ENCODE results near the gene NTNG2. TPM values are rescaled to one million over a fixed set of nuclear protein-coding genes. Genes with fewer than 3 reads are reported as not detected.
"Not testable (repeated sequence)": the region's sequence is repeated elsewhere in the genome, so short reads cannot be mapped to it uniquely, and the experiment has no call there.

The NTNG2 gene
- total RNA-seq, 1 donor from 2014 or later: 6.2 TPM

- no peak for DNase-seq (ENCODE audit: extremely low spot score, unreplicated experiment)
- Mint-ChIP-seq H3K4me1 (ENCODE audit: unreplicated experiment) (no peaks in the 10 kb centered on the region), H3K27ac (ENCODE audit: unreplicated experiment) (no peak overlapping the region), H3K36me3 (ENCODE audit: unreplicated experiment) (peaks cover 31% of the 10 kb centered on the region), H3K27me3 (ENCODE audit: unreplicated experiment) (no peaks in the 10 kb centered on the region), H3K4me3 (ENCODE audit: unreplicated experiment) (no peak overlapping the region), H3K9me3 (ENCODE audit: unreplicated experiment) (no peaks in the 10 kb centered on the region)
- TF ChIP-seq CTCF (IDR thresholded peaks at IDR 0.05): peak; percentile 92
Measured at GRCh38 chr9:132268725-132269352, 107.0 kb downstream of the NTNG2 start.

GRCh38 chr9:132269704-132270516, 108.1 kb downstream of the NTNG2 start:
- not testable (repeated sequence) for H3K4me1 Mint-ChIP-seq (ENCODE audit: unreplicated experiment); DNase-seq (ENCODE audit: extremely low spot score, unreplicated experiment); H3K4me3 Mint-ChIP-seq (ENCODE audit: unreplicated experiment); H3K27ac Mint-ChIP-seq (ENCODE audit: unreplicated experiment); H3K9me3 Mint-ChIP-seq (ENCODE audit: unreplicated experiment); H3K27me3 Mint-ChIP-seq (ENCODE audit: unreplicated experiment)
- peaks cover 31% of the 10 kb centered on the region for H3K36me3 Mint-ChIP-seq (ENCODE audit: unreplicated experiment)

- Mint-ChIP-seq H3K27ac (ENCODE audit: unreplicated experiment) (no peak overlapping the region), H3K9me3 (ENCODE audit: unreplicated experiment) (no peaks in the 10 kb centered on the region), H3K4me3 (ENCODE audit: unreplicated experiment) (no peak overlapping the region), H3K36me3 (ENCODE audit: unreplicated experiment) (peaks cover 64% of the 10 kb centered on the region), H3K27me3 (ENCODE audit: unreplicated experiment) (no peaks in the 10 kb centered on the region), H3K4me1 (ENCODE audit: unreplicated experiment) (no peaks in the 10 kb centered on the region)
- no peak for DNase-seq (ENCODE audit: extremely low spot score, unreplicated experiment)
- TF ChIP-seq CTCF (IDR thresholded peaks at IDR 0.05): no peak
Measured at GRCh38 chr9:132274861-132275260, 113.0 kb downstream of the NTNG2 start.

- Mint-ChIP-seq H3K4me3 (ENCODE audit: unreplicated experiment) (no peak overlapping the region), H3K9me3 (ENCODE audit: unreplicated experiment) (no peaks in the 10 kb centered on the region), H3K4me1 (ENCODE audit: unreplicated experiment) (no peaks in the 10 kb centered on the region), H3K36me3 (ENCODE audit: unreplicated experiment) (peaks cover 55% of the 10 kb centered on the region), H3K27me3 (ENCODE audit: unreplicated experiment) (no peaks in the 10 kb centered on the region), H3K27ac (ENCODE audit: unreplicated experiment) (no peak overlapping the region)
- TF ChIP-seq CTCF (IDR thresholded peaks at IDR 0.05): no peak
- DNase-seq (ENCODE audit: extremely low spot score, unreplicated experiment): no peak
Measured at GRCh38 chr9:132283165-132283564, 121.3 kb downstream of the NTNG2 start.

GRCh38 chr9:132283863-132284262, 122.0 kb downstream of the NTNG2 start:
- Mint-ChIP-seq H3K9me3 (ENCODE audit: unreplicated experiment) (no peaks in the 10 kb centered on the region), H3K27me3 (ENCODE audit: unreplicated experiment) (no peaks in the 10 kb centered on the region), H3K4me1 (ENCODE audit: unreplicated experiment) (peaks cover 3% of the 10 kb centered on the region), H3K36me3 (ENCODE audit: unreplicated experiment) (peaks cover 49% of the 10 kb centered on the region), H3K27ac (ENCODE audit: unreplicated experiment) (no peak overlapping the region), H3K4me3 (ENCODE audit: unreplicated experiment) (no peak overlapping the region)
- TF ChIP-seq CTCF (IDR thresholded peaks at IDR 0.05): no peak
- DNase-seq (ENCODE audit: extremely low spot score, unreplicated experiment): no peak

Measured in osteocyte (in vitro differentiated cells).